HEK293T (cell line): ENCODE measurements around the gene TMEM154.

Source experiments
- CTBP1 ChIP-seq: fragments of 450-650 bp; IDR thresholded peaks from 2 replicates; pipeline ENCODE4 v1.6.1; 2016; ENCODE audit warnings: borderline replicate concordance
- NFRKB ChIP-seq: fragments of 450-650 bp; IDR thresholded peaks from 2 replicates; pipeline ENCODE4 v1.6.1; 2016; ENCODE audit warnings: mild to moderate bottlenecking, moderate library complexity
- SUZ12 ChIP-seq: fragments of 450-650 bp; IDR thresholded peaks from 2 replicates; pipeline ENCODE4 v1.6.1; 2016; ENCODE audit warnings: mild to moderate bottlenecking

DNA sequence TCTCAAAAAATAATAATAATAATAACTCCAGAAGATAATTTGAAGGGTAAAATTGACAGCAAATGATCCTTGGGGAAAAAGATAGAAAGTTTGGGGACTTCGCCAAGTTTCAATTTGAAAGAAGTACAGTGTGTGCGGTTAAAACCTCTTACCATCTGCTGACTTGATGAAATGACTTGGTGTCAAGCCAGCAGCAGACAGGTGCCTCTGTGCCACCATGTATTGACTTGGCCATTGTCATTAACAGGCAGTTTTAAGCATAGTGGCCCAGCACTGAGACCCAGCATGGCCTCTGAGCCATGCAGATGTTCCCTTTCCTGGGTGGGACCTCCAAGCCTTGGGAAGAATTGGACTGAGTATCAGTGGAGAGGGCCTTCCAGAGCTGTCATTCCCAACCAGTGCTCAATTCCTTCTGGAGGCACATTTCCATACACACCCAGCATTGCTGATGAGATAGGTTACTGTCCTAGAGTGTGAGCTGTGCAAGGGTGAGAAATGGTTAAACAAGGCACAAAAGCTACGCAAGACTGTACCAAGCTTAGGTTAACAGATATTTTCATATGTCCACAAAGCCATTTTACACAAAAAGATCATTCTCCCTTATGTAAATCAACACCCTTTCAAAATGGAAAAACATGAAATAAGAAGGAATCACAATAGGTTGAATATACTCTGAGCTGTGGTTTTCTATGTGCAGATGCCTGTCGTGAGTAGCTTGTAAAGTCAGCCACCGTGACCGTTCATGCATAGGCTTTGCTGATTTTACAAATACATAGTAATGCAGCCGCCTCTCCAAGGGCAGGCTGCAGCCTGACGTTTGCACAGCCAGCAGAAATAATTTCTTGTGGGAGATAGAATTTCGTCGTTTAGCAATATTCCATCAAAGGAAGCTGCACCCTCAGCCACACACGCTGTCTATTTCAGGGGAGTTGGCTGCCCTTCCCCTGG lies 84.5 kb downstream of the TMEM154 start:
- no peak for TF ChIP-seq CTBP1
- no peak for TF ChIP-seq SUZ12
- TF ChIP-seq NFRKB = no peak
